Effector CD4-positive, alpha-beta T cell (primary cell): ENCODE results near the gene SLC37A2.
"Not testable (repeated sequence)": the region's sequence is repeated elsewhere in the genome, so short reads cannot be mapped to it uniquely, and the experiment has no call there.

ENCODE experiments used
- DNase-seq: peaks from one replicate; pipeline ENCODE4 v3.0.0-alpha.2; 2020

SLC37A2 gene

GRCh38 chr11:125085301-125086081 is 22.4 kb downstream of the SLC37A2 start:
- DNase-seq: no peak

GRCh38 chr11:125086633-125087296 is 23.7 kb downstream of the SLC37A2 start:
- DNase-seq: no peak

GRCh38 chr11:125088123-125088522 is 25.0 kb downstream of the SLC37A2 start:
- no peak for DNase-seq

- DNase-seq: no peak
These were observed 25.7 kb downstream of the SLC37A2 start for GRCh38 chr11:125088576-125089455.

- not testable (repeated sequence) for DNase-seq
These were observed 26.4 kb downstream of the SLC37A2 start for GRCh38 chr11:125089481-125089880.

- DNase-seq: not testable (repeated sequence)
These were observed 27.0 kb downstream of the SLC37A2 start for GRCh38 chr11:125090151-125090550.

- DNase-seq: no peak
These were observed 27.7 kb downstream of the SLC37A2 start for GRCh38 chr11:125090816-125091215.

GRCh38 chr11:125091247-125091876 is 28.3 kb downstream of the SLC37A2 start:
- DNase-seq: no peak

- no peak for DNase-seq
These were observed 29.0 kb downstream of the SLC37A2 start for GRCh38 chr11:125091877-125092664.

GRCh38 chr11:125092669-125093068 is 29.6 kb downstream of the SLC37A2 start:
- no peak for DNase-seq

GRCh38 chr11:125093502-125093901 is 30.4 kb downstream of the SLC37A2 start:
- DNase-seq: no peak

GRCh38 chr11:125094731-125095130 is 31.6 kb downstream of the SLC37A2 start:
- no peak for DNase-seq

- DNase-seq: no peak
These were observed 37.0 kb downstream of the SLC37A2 start for GRCh38 chr11:125100136-125100535.

- no peak for DNase-seq
These were observed 38.5 kb downstream of the SLC37A2 start for GRCh38 chr11:125101596-125101995.

- DNase-seq: no peak
These were observed 38.9 kb downstream of the SLC37A2 start for GRCh38 chr11:125102025-125102424.

- no peak for DNase-seq
These were observed 39.4 kb downstream of the SLC37A2 start for GRCh38 chr11:125102510-125102909.

GRCh38 chr11:125105926-125106325 is 42.8 kb downstream of the SLC37A2 start:
- DNase-seq: no peak

GRCh38 chr11:125108469-125108868 is 45.4 kb downstream of the SLC37A2 start:
- no peak for DNase-seq

- no peak for DNase-seq
These were observed 47.4 kb downstream of the SLC37A2 start for GRCh38 chr11:125110506-125110905.

- no peak for DNase-seq
These were observed 47.9 kb downstream of the SLC37A2 start for GRCh38 chr11:125111001-125111342.

GRCh38 chr11:125111343-125112207 is 48.5 kb downstream of the SLC37A2 start, which contains the start of gene TMEM218:
TSS of gene TMEM218 (minus strand) at chr11:125111626. CDS start at chr11:125102241, 9,385 bp downstream.
- DNase-seq: peak; percentile 88
